Femur (tissue), 1 donor: ENCODE measurements around the gene USP38.
"Not testable (repeated sequence)": the region's sequence is repeated elsewhere in the genome, so short reads cannot be mapped to it uniquely, and the experiment has no call there.

ENCODE experiments used
- DNase-seq: peaks from one replicate; pipeline ENCODE4 v3.0.0-alpha.2; 2017

The USP38 gene

GRCh38 chr4:143215873-143216272 lies 31.2 kb downstream of the USP38 start:
- DNase-seq: no peak

GRCh38 chr4:143224255-143224654 lies 39.5 kb downstream of the USP38 start:
- no peak for DNase-seq

GRCh38 chr4:143225167-143225566 lies 40.5 kb downstream of the USP38 start:
- DNase-seq: no peak

- no peak for DNase-seq
Measured at GRCh38 chr4:143230683-143231082, 46.0 kb downstream of the USP38 start.

- DNase-seq: no peak
Measured at GRCh38 chr4:143232277-143232676, 47.6 kb downstream of the USP38 start.

GRCh38 chr4:143234153-143234552 lies 49.4 kb downstream of the USP38 start:
- DNase-seq: no peak

- DNase-seq: not testable (repeated sequence)
Measured at GRCh38 chr4:143237195-143237594, 52.5 kb downstream of the USP38 start.

- DNase-seq: no peak
Measured at GRCh38 chr4:143240939-143241679, 56.4 kb downstream of the USP38 start.

- DNase-seq: no peak
Measured at GRCh38 chr4:143241892-143242291, 57.2 kb downstream of the USP38 start.

- DNase-seq: no peak
Measured at GRCh38 chr4:143243041-143243440, 58.3 kb downstream of the USP38 start.

GRCh38 chr4:143246977-143247376 lies 62.3 kb downstream of the USP38 start:
- no peak for DNase-seq

GRCh38 chr4:143247866-143248265 lies 63.1 kb downstream of the USP38 start:
- no peak for DNase-seq

GRCh38 chr4:143248827-143249226 lies 64.1 kb downstream of the USP38 start:
- no peak for DNase-seq

- no peak for DNase-seq
Measured at GRCh38 chr4:143250617-143251016, 65.9 kb downstream of the USP38 start.

GRCh38 chr4:143251348-143251747 lies 66.6 kb downstream of the USP38 start:
- no peak for DNase-seq

- DNase-seq: no peak
Measured at GRCh38 chr4:143251779-143252178, 67.1 kb downstream of the USP38 start.

- DNase-seq: no peak
Measured at GRCh38 chr4:143252478-143252877, 67.8 kb downstream of the USP38 start.

- DNase-seq: no peak
Measured at GRCh38 chr4:143253166-143253565, 68.4 kb downstream of the USP38 start.

- DNase-seq: no peak
Measured at GRCh38 chr4:143254491-143255226, 69.9 kb downstream of the USP38 start.

GRCh38 chr4:143256456-143256855 lies 71.7 kb downstream of the USP38 start:
- DNase-seq: no peak

- DNase-seq: no peak
Measured at GRCh38 chr4:143257356-143257755, 72.6 kb downstream of the USP38 start.

- DNase-seq: no peak
Measured at GRCh38 chr4:143260750-143261149, 76.0 kb downstream of the USP38 start.

- DNase-seq: no peak
Measured at GRCh38 chr4:143262838-143263237, 78.1 kb downstream of the USP38 start.

GRCh38 chr4:143267690-143268089 lies 83.0 kb downstream of the USP38 start:
- not testable (repeated sequence) for DNase-seq
